ENCODE measurements around the gene ISL1. TPM values are rescaled to one million over a fixed set of nuclear protein-coding genes. Genes with fewer than 3 reads are reported as not detected.
A peak's percentile ranks its signal among the peaks of the same experiment; 100 is the strongest.

Gene ISL1
- total RNA-seq, 1 donor from 2014 or later, result 0.29 TPM

- DNase-seq (ENCODE audit: low spot score), result no peak
Measured at GRCh38 chr5:51386916-51387883, 4.0 kb downstream of the ISL1 start.

- DNase-seq (ENCODE audit: low spot score), result no peak
Measured at GRCh38 chr5:51387884-51388275, 4.6 kb downstream of the ISL1 start.

GRCh38 chr5:51388488-51389287 is 5.4 kb downstream of the ISL1 start:
- DNase-seq (ENCODE audit: low spot score), result no peak

- no peak for DNase-seq (ENCODE audit: low spot score)
Measured at GRCh38 chr5:51389288-51389576, 6.0 kb downstream of the ISL1 start.

- DNase-seq (ENCODE audit: low spot score), result no peak
Measured at GRCh38 chr5:51389577-51390463, 6.6 kb downstream of the ISL1 start.

GRCh38 chr5:51391175-51391574 is 7.9 kb downstream of the ISL1 start:
- no peak for DNase-seq (ENCODE audit: low spot score)

GRCh38 chr5:51392689-51393199 is 9.5 kb downstream of the ISL1 start:
- DNase-seq (ENCODE audit: low spot score), result no peak

- DNase-seq (ENCODE audit: low spot score), result no peak
Measured at GRCh38 chr5:51394609-51395008, 11.4 kb downstream of the ISL1 start.

- DNase-seq (ENCODE audit: low spot score), result no peak
Measured at GRCh38 chr5:51395245-51395644, 12.0 kb downstream of the ISL1 start.

GRCh38 chr5:51395666-51396356 is 12.6 kb downstream of the ISL1 start:
- no peak for DNase-seq (ENCODE audit: low spot score)

- DNase-seq (ENCODE audit: low spot score), result no peak
Measured at GRCh38 chr5:51396797-51397196, 13.5 kb downstream of the ISL1 start.

GRCh38 chr5:51397996-51398395 is 14.7 kb downstream of the ISL1 start:
- DNase-seq (ENCODE audit: low spot score), result no peak

GRCh38 chr5:51398875-51399642 is 15.8 kb downstream of the ISL1 start:
- DNase-seq (ENCODE audit: low spot score), result peak; percentile 74

GRCh38 chr5:51399643-51400006 is 16.4 kb downstream of the ISL1 start:
- DNase-seq (ENCODE audit: low spot score), result no peak

GRCh38 chr5:51404255-51404654 is 21.0 kb downstream of the ISL1 start:
- DNase-seq (ENCODE audit: low spot score), result no peak

- no peak for DNase-seq (ENCODE audit: low spot score)
Measured at GRCh38 chr5:51411921-51412325, 28.7 kb downstream of the ISL1 start.

- DNase-seq (ENCODE audit: low spot score), result no peak
Measured at GRCh38 chr5:51414516-51414915, 31.3 kb downstream of the ISL1 start.

GRCh38 chr5:51416149-51416548 is 32.9 kb downstream of the ISL1 start:
- DNase-seq (ENCODE audit: low spot score), result no peak

GRCh38 chr5:51433052-51433710 is 49.9 kb downstream of the ISL1 start:
- no peak for DNase-seq (ENCODE audit: low spot score)
